Smooth muscle cell (in vitro differentiated cells): ENCODE data around the gene ATAD2B. TPM values are rescaled to one million over a fixed set of nuclear protein-coding genes. Genes with fewer than 3 reads are reported as not detected.
A peak's percentile ranks its signal among the peaks of the same experiment; 100 is the strongest.

ENCODE experiments used
- DNase-seq: peaks from one replicate; lab custom pipeline; 2025; ENCODE audit not compliant: unreplicated experiment; lab: John Stamatoyannopoulos, UW
- H2AFZ ChIP-seq: fragments of 200-600 bp; sonication (generic); 2 replicates; pipeline ENCODE4 v1.6.0; 2016; ENCODE audit warnings: antibody characterized with exemption, low read depth, mild to moderate bottlenecking
- H3F3A ChIP-seq: fragments of 200-600 bp; sonication (generic); 2 replicates; pipeline ENCODE4 v1.6.0; 2017; ENCODE audit warnings: antibody characterized with exemption, low read depth
- H3K27ac ChIP-seq: fragments of 200-600 bp; sonication (generic); 2 replicates; pipeline ENCODE4 v1.5.1; 2016; ENCODE audit warnings: low read depth, mild to moderate bottlenecking
- H3K27me3 ChIP-seq: fragments of 200-600 bp; sonication (generic); 2 replicates; pipeline ENCODE4 v1.6.1; 2016; ENCODE audit warnings: low read depth, mild to moderate bottlenecking
- H3K36me3 ChIP-seq: fragments of 200-600 bp; sonication (generic); 2 replicates; pipeline ENCODE4 v1.5.1; 2016; ENCODE audit warnings: low read depth
- H3K4me1 ChIP-seq: fragments of 200-600 bp; sonication (generic); 2 replicates; pipeline ENCODE4 v1.5.1; 2016; ENCODE audit warnings: low read depth
- H3K4me2 ChIP-seq: fragments of 200-600 bp; sonication (generic); 2 replicates; pipeline ENCODE4 v1.6.0; 2016; ENCODE audit warnings: mild to moderate bottlenecking
- H3K4me3 ChIP-seq: fragments of 200-600 bp; sonication (generic); 2 replicates; pipeline ENCODE4 v1.5.1; 2016; ENCODE audit warnings: mild to moderate bottlenecking
- H3K79me2 ChIP-seq: fragments of 200-600 bp; sonication (generic); 2 replicates; pipeline ENCODE4 v1.6.0; 2016; ENCODE audit warnings: low read depth, mild to moderate bottlenecking
- H3K9ac ChIP-seq: fragments of 200-600 bp; sonication (generic); 2 replicates; pipeline ENCODE4 v1.6.0; 2016; ENCODE audit warnings: low read depth
- H3K9me3 ChIP-seq: fragments of 200-600 bp; sonication (generic); replicated peaks from 2 replicates; pipeline ENCODE4 v1.5.1; 2016; ENCODE audit warnings: low read depth
- H4K20me1 ChIP-seq: fragments of 200-600 bp; sonication (generic); 2 replicates; pipeline ENCODE4 v1.6.0; 2016; ENCODE audit warnings: low read depth
- CTCF ChIP-seq: fragments of 200-600 bp; sonication (generic); IDR thresholded peaks from 2 replicates; pipeline ENCODE4 v1.5.1; 2017; ENCODE audit warnings: borderline replicate concordance, mild to moderate bottlenecking, antibody characterized with exemption; ENCODE audit not compliant: insufficient read depth, poor library complexity, severe bottlenecking
- WGBS: methylation state at CpG from one replicate; pipeline ENCODE4 v1.1.7; 2016; ENCODE audit warnings: low lambda C conversion rate; 5-methylcytosine and 5-hydroxymethylcytosine counted together
- polyA plus RNA-seq: library from polyadenylated mRNA; unstranded; fragments of >200 nt; fragmentation: Nextera tagmentation; extraction: Ambion mirVana; gene quantifications from 2 replicates; pipeline ENCODE4 v1.2.1, GENCODE V29; 2016
- total RNA-seq: library from RNA; depleted of rRNA; stranded (reverse); fragments of >200 nt; gene quantifications from 2 replicates; pipeline ENCODE4 v1.2.3, GENCODE V29; 2014

The ATAD2B gene
- total and polyA plus RNA-seq, 2 experiments from 2014 or later, result 6.2 to 17.5 TPM

GRCh38 chr2:23918837-23919489 is 8.0 kb downstream of the ATAD2B start:
- H3K27me3 ChIP-seq, result no peaks in the 10 kb centered on the region
- 85% methylated on average over 8 of the region's 8 CpGs for WGBS
- no peak overlapping the region for H3K27ac ChIP-seq
- peaks cover 12% of the 10 kb centered on the region for H3F3A ChIP-seq
- peaks cover 98% of the 10 kb centered on the region for H3K79me2 ChIP-seq
- no peak overlapping the region for H3K4me2 ChIP-seq
- TF ChIP-seq CTCF, result no peak
- peaks cover 98% of the 10 kb centered on the region for H4K20me1 ChIP-seq
- no peak overlapping the region for H3K9ac ChIP-seq
- H3K36me3 ChIP-seq, result no peaks in the 10 kb centered on the region
- H3K4me1 ChIP-seq, result peaks cover 7% of the 10 kb centered on the region
- no peak overlapping the region for H3K4me3 ChIP-seq
- no peak overlapping the region for H2AFZ ChIP-seq
- H3K9me3 ChIP-seq, result no peaks in the 10 kb centered on the region
- DNase-seq, result no peak

- no peaks in the 10 kb centered on the region for H3K9me3 ChIP-seq
- H2AFZ ChIP-seq, result no peak overlapping the region
- DNase-seq, result no peak
- H3K27ac ChIP-seq, result peak overlapping the region; percentile 10
- peaks cover 100% of the 10 kb centered on the region for H4K20me1 ChIP-seq
- H3K4me1 ChIP-seq, result peaks cover 7% of the 10 kb centered on the region
- H3K27me3 ChIP-seq, result no peaks in the 10 kb centered on the region
- peaks cover 12% of the 10 kb centered on the region for H3F3A ChIP-seq
- WGBS, result 86% methylated on average over 3 of the region's 3 CpGs
- no peak overlapping the region for H3K4me2 ChIP-seq
- peak overlapping the region; percentile 9 for H3K9ac ChIP-seq
- no peak overlapping the region for H3K4me3 ChIP-seq
- TF ChIP-seq CTCF, result no peak
- no peaks in the 10 kb centered on the region for H3K36me3 ChIP-seq
- peaks cover 99% of the 10 kb centered on the region for H3K79me2 ChIP-seq
Observed at GRCh38 chr2:23916727-23917405, 10.1 kb downstream of the ATAD2B start.

- H2AFZ ChIP-seq, result no peak overlapping the region
Observed at GRCh38 chr2:23915327-23915726, 11.6 kb downstream of the ATAD2B start.

More at GRCh38 chr2:23915327-23915726, 11.6 kb downstream of the ATAD2B start:
- Histone ChIP-seq H4K20me1 (peaks cover 100% of the 10 kb centered on the region), H3K79me2 (peaks cover 96% of the 10 kb centered on the region), H3K9ac (no peak overlapping the region), H3F3A (peaks cover 12% of the 10 kb centered on the region), H3K4me1 (peaks cover 7% of the 10 kb centered on the region), H3K9me3 (no peaks in the 10 kb centered on the region), H3K4me2 (no peak overlapping the region), H3K27ac (no peak overlapping the region), H3K27me3 (no peaks in the 10 kb centered on the region), H3K36me3 (no peaks in the 10 kb centered on the region), H3K4me3 (no peak overlapping the region)
- no peak for DNase-seq
- TF ChIP-seq CTCF, result no peak
- 97% methylated on average over 7 of the region's 7 CpGs for WGBS
